WI38 (cell line): Measurements from ENCODE around the gene SRSF10.

Experiments
- H3K4me3 ChIP-seq: 2 replicates; pipeline ENCODE4 v1.5.1; 2011; ENCODE audit warnings: low read depth, mild to moderate bottlenecking, control low read depth, low read length
- CTCF ChIP-seq: IDR thresholded peaks from 2 replicates; pipeline ENCODE4 v1.5.1; 2012; ENCODE audit warnings: low read depth, mild to moderate bottlenecking, control low read depth, low read length

Gene SRSF10

GRCh38 chr1:23963617-23964234 lies 16.4 kb downstream of the SRSF10 start:
- H3K4me3 ChIP-seq, result no peak overlapping the region
- TF ChIP-seq CTCF, result no peak

- H3K4me3 ChIP-seq, result peak overlapping the region; percentile 69
- no peak for TF ChIP-seq CTCF
These were observed 19.7 kb downstream of the SRSF10 start for GRCh38 chr1:23960291-23961020.

GRCh38 chr1:23959461-23960290 lies 20.5 kb downstream of the SRSF10 start, which contains the start of gene PNRC2:
Gene PNRC2, plus strand, starts transcription at chr1:23959828. Its CDS starts 1,630 bp downstream, at chr1:23961458.
- TF ChIP-seq CTCF, result no peak
- H3K4me3 ChIP-seq, result peak within 1 kb of the TSS; percentile 69

GRCh38 chr1:23958810-23959460 lies 21.2 kb downstream of the SRSF10 start:
- peak overlapping the region; percentile 69 for H3K4me3 ChIP-seq

GRCh38 chr1:23958040-23958809 lies 21.9 kb downstream of the SRSF10 start:
- peak overlapping the region; percentile 69 for H3K4me3 ChIP-seq

More at GRCh38 chr1:23958810-23959460, 21.2 kb downstream of the SRSF10 start:
- no peak; the same call in 1 of the 2 replicates for TF ChIP-seq CTCF

GRCh38 chr1:23957096-23957495 lies 23.0 kb downstream of the SRSF10 start:
- no peak for TF ChIP-seq CTCF
- no peak overlapping the region for H3K4me3 ChIP-seq

- no peak overlapping the region for H3K4me3 ChIP-seq
- no peak for TF ChIP-seq CTCF
These were observed 27.1 kb downstream of the SRSF10 start for GRCh38 chr1:23953020-23953419.
